Neuronal stem cell (in vitro differentiated cells): ENCODE results near the gene USP32.
A peak's percentile ranks its signal among the peaks of the same experiment; 100 is the strongest.

ENCODE experiments used
- DNase-seq: peaks from one replicate; pipeline ENCODE4 v3.0.0-alpha.2; 2013; ENCODE audit warnings: low spot score
- H2AFZ ChIP-seq: one replicate; pipeline ENCODE4 v1.6.1; 2013; ENCODE audit warnings: mild to moderate bottlenecking, low read length, inconsistent platforms
- H2AK5ac ChIP-seq: 2 replicates; pipeline ENCODE4 v1.6.1; 2013; ENCODE audit warnings: low read depth, mild to moderate bottlenecking, inconsistent platforms, low read length, moderate library complexity, mixed read lengths
- H2BK120ac ChIP-seq: 2 replicates; pipeline ENCODE4 v1.6.1; 2013; ENCODE audit warnings: low read depth, mild to moderate bottlenecking, inconsistent platforms, low read length, moderate library complexity, mixed read lengths
- H2BK12ac ChIP-seq: one replicate; pipeline ENCODE4 v1.6.1; 2013; ENCODE audit warnings: low read length, inconsistent platforms
- H2BK15ac ChIP-seq: 2 replicates; pipeline ENCODE4 v1.6.1; 2013; ENCODE audit warnings: mild to moderate bottlenecking, low read length, inconsistent platforms, mixed read lengths
- H2BK5ac ChIP-seq: one replicate; pipeline ENCODE4 v1.6.1; 2013; ENCODE audit warnings: inconsistent platforms, mild to moderate bottlenecking, low read length, moderate library complexity
- H3K14ac ChIP-seq: one replicate; pipeline ENCODE4 v1.6.1; 2013; ENCODE audit warnings: low read length, inconsistent platforms
- H3K18ac ChIP-seq: 2 replicates; pipeline ENCODE4 v1.6.1; 2013; ENCODE audit warnings: low read length, inconsistent platforms
- H3K23ac ChIP-seq: 2 replicates; pipeline ENCODE4 v1.6.1; 2013; ENCODE audit warnings: low read depth, mild to moderate bottlenecking, mixed read lengths, low read length, inconsistent platforms; ENCODE audit not compliant: poor library complexity
- H3K27ac ChIP-seq: replicated peaks from 3 replicates; pipeline ENCODE4 v1.5.1; 2013; ENCODE audit warnings: low read length, inconsistent platforms
- H3K27me3 ChIP-seq, 3 experiments: 2 replicates each; pipeline ENCODE4 v1.6.1; 2013; ENCODE audit warnings: low read length in 3 of 3, mild to moderate bottlenecking in 2 of 3, inconsistent platforms in 1 of 3, low read depth in 1 of 3, mixed read lengths in 1 of 3, moderate library complexity in 1 of 3; ENCODE audit not compliant: control insufficient read depth in 3 of 3, insufficient read depth in 3 of 3
- H3K36me3 ChIP-seq, 2 donors: replicated peaks in 1 of 2; 2 replicates each; pipeline ENCODE4 v1.6.1; 2013; ENCODE audit warnings: low read length in 2 of 2; ENCODE audit not compliant: control insufficient read depth in 2 of 2, insufficient read depth in 2 of 2
- H3K4ac ChIP-seq: 2 replicates; pipeline ENCODE4 v1.6.1; 2013; ENCODE audit warnings: inconsistent platforms, mild to moderate bottlenecking, low read length, moderate library complexity
- H3K4me1 ChIP-seq, 2 donors: 1 replicate in 1 of 2; 2 replicates in 1 of 2; pipeline ENCODE4 v1.6.1; 2013; ENCODE audit warnings: low read length in 2 of 2, low read depth in 1 of 2; ENCODE audit not compliant: control insufficient read depth in 2 of 2, insufficient read depth in 1 of 2
- H3K4me2 ChIP-seq: one replicate; pipeline ENCODE4 v1.6.1; 2013; ENCODE audit warnings: mild to moderate bottlenecking, low read length, inconsistent platforms; ENCODE audit not compliant: insufficient read depth, poor library complexity, severe bottlenecking
- H3K4me3 ChIP-seq, 2 donors: 2 replicates each; pipeline ENCODE4 v1.5.1; 2013; ENCODE audit warnings: low read length in 2 of 2, mild to moderate bottlenecking in 2 of 2, inconsistent platforms in 1 of 2, moderate library complexity in 1 of 2
- H3K79me1 ChIP-seq: one replicate; pipeline ENCODE4 v1.6.1; 2013; ENCODE audit warnings: low read depth, mild to moderate bottlenecking, inconsistent platforms, low read length, moderate library complexity
- H3K9ac ChIP-seq: one replicate; pipeline ENCODE4 v1.6.1; 2013; ENCODE audit warnings: mild to moderate bottlenecking, low read depth, low read length, inconsistent platforms; ENCODE audit not compliant: poor library complexity
- H3K9me3 ChIP-seq, 2 donors: replicated peaks in 1 of 2; 2 replicates each; pipeline versions ENCODE3 to v1.6.1; 2013; ENCODE audit warnings: low read length in 2 of 2, mild to moderate bottlenecking in 2 of 2, inconsistent platforms in 1 of 2, low read depth in 1 of 2, mixed read lengths in 1 of 2, moderate library complexity in 1 of 2; ENCODE audit not compliant: control insufficient read depth in 2 of 2, insufficient read depth in 1 of 2
- H4K8ac ChIP-seq: one replicate; pipeline ENCODE4 v1.6.1; 2013; ENCODE audit warnings: low read depth, mild to moderate bottlenecking, inconsistent platforms, low read length, moderate library complexity
- H4K91ac ChIP-seq: one replicate; pipeline ENCODE4 v1.6.1; 2013; ENCODE audit warnings: low read length, low read depth, mild to moderate bottlenecking, inconsistent platforms; ENCODE audit not compliant: poor library complexity
- WGBS, 2 donors: extraction: QIAGEN DNeasy Blood & Tissue Kit; methylation state at CpG; one replicate each; pipeline ENCODE4 v1.1.7; 2013; ENCODE audit warnings: missing lambda C conversion rate in 2 of 2, mixed read lengths in 1 of 2; ENCODE audit not compliant: insufficient read length in 2 of 2, insufficient replicate concordance in 1 of 2; ENCODE audit errors: extremely low coverage in 2 of 2; 5-methylcytosine and 5-hydroxymethylcytosine counted together

Gene USP32

GRCh38 chr17:60164164-60164563 is 227.8 kb downstream of the USP32 start:
- no peaks in the 10 kb centered on the region for H3K27me3 ChIP-seq
- H3K4me2 ChIP-seq, result no peak overlapping the region
- no CpG with 5 or more reads among the region's 6 CpGs for WGBS, 2 donors
- H2AK5ac ChIP-seq, result no peak overlapping the region
- no peak overlapping the region for H4K8ac ChIP-seq
- no peak overlapping the region for H2AFZ ChIP-seq
- no peak overlapping the region for H2BK15ac ChIP-seq
- no peak for DNase-seq
- H3K4me1 ChIP-seq, result peaks cover 34 to 38% of the 10 kb centered on the region in 2 donors
- H3K4me3 ChIP-seq, result no peak overlapping the region
- no peak overlapping the region for H3K23ac ChIP-seq
- H3K14ac ChIP-seq, result no peak overlapping the region
- no peak overlapping the region for H3K27ac ChIP-seq
- H3K9me3 ChIP-seq, result no peaks in the 10 kb centered on the region
- H2BK12ac ChIP-seq, result no peak overlapping the region
- no peak overlapping the region for H3K18ac ChIP-seq
- H3K79me1 ChIP-seq, result no peaks in the 10 kb centered on the region
- no peak overlapping the region for H2BK120ac ChIP-seq
- H3K4ac ChIP-seq, result no peak overlapping the region
- no peak overlapping the region for H4K91ac ChIP-seq
- H3K36me3 ChIP-seq, result peaks cover 0 to 2% of the 10 kb centered on the region in 2 donors
- no peak overlapping the region for H3K9ac ChIP-seq
- H2BK5ac ChIP-seq, result no peak overlapping the region

- Histone ChIP-seq H2AK5ac (peak overlapping the region; percentile 9), H3K18ac (peak overlapping the region; percentile 92), H4K8ac (no peak overlapping the region), H3K23ac (no peak overlapping the region), H3K79me1 (no peaks in the 10 kb centered on the region), H3K9me3 (no peaks in the 10 kb centered on the region), H3K14ac (peak overlapping the region; percentile 12), H2BK120ac (no peak overlapping the region), H3K4me1 (peaks cover 38 to 44% of the 10 kb centered on the region in 2 donors), H3K4me2 (no peak overlapping the region), H4K91ac (no peak overlapping the region), H3K27me3 (peaks cover 0 to 1% (median 0%) of the 10 kb centered on the region in 3 experiments), H3K36me3 (peaks cover 0 to 2% of the 10 kb centered on the region in 2 donors), H2BK5ac (peak overlapping the region; percentile 95), H2BK15ac (peak overlapping the region; percentile 98), H2AFZ (peak overlapping the region; percentile 64), H3K9ac (no peak overlapping the region), H3K4ac (no peak overlapping the region), H3K27ac (no peak overlapping the region), H2BK12ac (no peak overlapping the region), H3K4me3 (no peak overlapping the region)
- DNase-seq, result no peak
- WGBS, 2 donors, result no CpG with 5 or more reads among the region's 20 CpGs
Observed at GRCh38 chr17:60163108-60163784, 228.7 kb downstream of the USP32 start.

- H3K4me3 ChIP-seq, result no peak overlapping the region
- WGBS, 2 donors, result no CpG with 5 or more reads among the region's 17 CpGs
Observed at GRCh38 chr17:60161598-60162330, 230.2 kb downstream of the USP32 start.

More at GRCh38 chr17:60161598-60162330, 230.2 kb downstream of the USP32 start:
- Histone ChIP-seq H3K79me1 (no peaks in the 10 kb centered on the region), H3K36me3 (peaks cover 0 to 2% of the 10 kb centered on the region in 2 donors), H2AK5ac (peak overlapping the region; percentile 98), H3K23ac (peak overlapping the region; percentile 59), H3K18ac (peak overlapping the region; percentile 92), H3K4me2 (no peak overlapping the region), H3K4me1 (peaks cover 39 to 41% of the 10 kb centered on the region in 2 donors), H2BK5ac (peak overlapping the region; percentile 95), H2BK120ac (peak overlapping the region; percentile 65), H4K91ac (peak overlapping the region; percentile 93), H2BK12ac (peak overlapping the region; percentile 97), H3K27me3 (peaks cover 0 to 16% (median 0%) of the 10 kb centered on the region in 3 experiments), H2AFZ (peak overlapping the region; percentile 64), H3K9me3 (no peaks in the 10 kb centered on the region), H3K4ac (peak overlapping the region; percentile 19), H4K8ac (no peak overlapping the region), H3K27ac (peak overlapping the region; percentile 57), H2BK15ac (peak overlapping the region; percentile 98), H3K14ac (peak overlapping the region; percentile 63), H3K9ac (no peak overlapping the region)
- DNase-seq, result no peak
